Neutrophil (primary cell): ENCODE results near the gene VSX2.
A peak's percentile ranks its signal among the peaks of the same experiment; 100 is the strongest.

Experiments
- H3K27ac ChIP-seq: fragments of 200-600 bp; sonication (generic); 2 replicates; pipeline ENCODE4 v1.5.1; 2016; ENCODE audit warnings: mild to moderate bottlenecking, moderate library complexity
- H3K27me3 ChIP-seq: fragments of 200-600 bp; sonication (generic); 2 replicates; pipeline ENCODE4 v1.6.0; 2016; ENCODE audit warnings: mild to moderate bottlenecking
- H3K36me3 ChIP-seq: fragments of 200-600 bp; sonication (generic); 2 replicates; pipeline ENCODE4 v1.5.1; 2017
- H3K4me1 ChIP-seq, 2 experiments: fragments of 200-600 bp in 1 of 2; sonication (generic) in 1 of 2; 1 replicate in 1 of 2; 2 replicates in 1 of 2; pipeline versions ENCODE4 v1.5.1 to v1.6.1; 2013 to 2016; ENCODE audit warnings: low read depth in 1 of 2, low read length in 1 of 2, mild to moderate bottlenecking in 1 of 2, moderate library complexity in 1 of 2; ENCODE audit not compliant: control insufficient read depth in 1 of 2, insufficient read depth in 1 of 2
- H3K4me3 ChIP-seq, 2 experiments: fragments of 200-600 bp in 1 of 2; sonication (generic) in 1 of 2; 1 replicate in 1 of 2; 2 replicates in 1 of 2; pipeline ENCODE4 v1.5.1; 2013 to 2016; ENCODE audit warnings: low read depth in 1 of 2, low read length in 1 of 2, mild to moderate bottlenecking in 1 of 2, moderate library complexity in 1 of 2
- H3K9me3 ChIP-seq: fragments of 200-600 bp; sonication (generic); 2 replicates; pipeline ENCODE4 v1.5.1; 2016
- CTCF ChIP-seq: fragments of 200-600 bp; sonication (generic); IDR thresholded peaks from 2 replicates; pipeline ENCODE4 v1.5.1; 2016; ENCODE audit warnings: antibody characterized with exemption

The VSX2 gene

DNA sequence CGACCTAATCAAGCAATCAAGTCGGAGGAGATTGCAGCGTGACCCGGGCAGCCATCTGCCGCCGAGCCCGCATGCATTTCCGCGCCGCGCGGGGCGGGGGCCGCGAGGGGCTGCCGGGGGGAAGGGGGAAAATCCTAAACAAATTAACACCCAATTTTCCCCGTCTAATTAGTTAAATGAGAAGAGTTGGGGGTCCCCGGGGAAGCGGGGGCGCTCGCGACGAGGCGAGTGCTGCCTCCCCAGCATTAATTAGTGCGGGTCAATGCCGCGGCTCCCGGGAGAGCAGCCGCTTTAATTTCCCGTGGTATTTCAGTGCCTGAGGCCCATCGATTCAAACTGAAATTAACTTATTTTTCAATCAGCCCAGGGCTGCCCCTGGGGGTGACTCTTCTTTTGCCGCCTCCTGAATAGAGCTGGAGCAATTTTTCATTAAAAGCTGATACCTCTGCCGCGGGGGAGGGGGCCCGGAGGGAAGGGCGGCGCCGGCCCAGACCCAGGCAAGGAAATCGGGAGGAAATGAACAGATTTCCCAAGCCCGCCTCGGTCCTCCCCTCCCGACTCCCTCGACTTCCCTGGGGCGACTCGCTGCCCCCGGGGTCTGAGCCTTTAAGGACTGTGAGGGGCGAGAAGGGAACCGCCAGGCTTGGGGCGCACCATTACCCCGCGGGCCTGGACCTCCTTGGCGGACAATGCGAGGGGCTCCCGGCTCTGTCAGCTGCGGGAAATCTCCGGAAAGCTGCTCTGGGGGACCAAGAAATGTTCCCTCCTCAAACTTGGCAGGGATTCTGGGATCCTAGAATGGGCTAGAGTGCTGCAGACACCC is 18.9 kb downstream of the VSX2 start:
- no peak overlapping the region for H3K27ac ChIP-seq
- no peaks in the 10 kb centered on the region for H3K9me3 ChIP-seq
- peak overlapping the region; percentile 39 to 65 for H3K4me3 ChIP-seq
- no peak for TF ChIP-seq CTCF
- peaks cover 14 to 18% of the 10 kb centered on the region in 2 experiments for H3K4me1 ChIP-seq
- no peaks in the 10 kb centered on the region for H3K36me3 ChIP-seq
- H3K27me3 ChIP-seq: peaks cover 72% of the 10 kb centered on the region

DNA sequence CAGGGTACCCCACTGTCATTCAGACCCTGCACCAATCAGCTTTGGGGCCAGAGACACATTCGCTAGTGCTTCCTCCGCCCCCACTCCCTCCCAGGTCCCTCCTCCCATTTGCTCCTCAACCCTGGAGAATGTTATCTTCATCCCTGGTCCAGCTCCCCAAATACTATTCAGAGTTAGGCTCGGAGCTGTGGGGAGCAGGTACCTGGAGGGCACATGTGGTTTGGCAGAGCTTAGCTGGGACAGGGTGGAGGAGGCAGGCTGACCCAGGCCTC is 19.5 kb downstream of the VSX2 start:
- H3K9me3 ChIP-seq: no peaks in the 10 kb centered on the region
- H3K27ac ChIP-seq: no peak overlapping the region
- no peaks in the 10 kb centered on the region for H3K36me3 ChIP-seq
- no peak for TF ChIP-seq CTCF
- H3K4me1 ChIP-seq: peaks cover 14 to 18% of the 10 kb centered on the region in 2 experiments
- H3K4me3 ChIP-seq: no peak overlapping the region
- peaks cover 69% of the 10 kb centered on the region for H3K27me3 ChIP-seq

DNA sequence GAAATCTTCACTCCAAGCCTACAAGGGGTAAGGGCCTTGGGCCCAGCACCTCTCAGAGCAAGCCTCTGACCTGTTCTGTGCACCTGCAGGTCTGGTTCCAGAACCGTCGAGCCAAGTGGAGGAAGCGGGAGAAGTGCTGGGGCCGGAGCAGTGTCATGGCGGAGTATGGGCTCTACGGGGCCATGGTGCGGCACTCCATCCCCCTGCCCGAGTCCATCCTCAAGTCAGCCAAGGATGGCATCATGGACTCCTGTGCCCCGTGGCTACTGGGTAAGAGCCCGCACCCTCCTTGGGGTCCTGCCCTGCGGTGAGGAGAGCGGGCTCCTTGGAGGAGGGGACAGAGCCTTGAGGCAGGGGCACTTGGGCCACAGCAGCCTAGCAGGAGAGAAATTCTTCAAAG is 20.3 kb downstream of the VSX2 start:
- Histone ChIP-seq H3K36me3 (no peaks in the 10 kb centered on the region), H3K4me3 (no peak overlapping the region), H3K9me3 (no peaks in the 10 kb centered on the region), H3K27me3 (peaks cover 61% of the 10 kb centered on the region), H3K27ac (no peak overlapping the region), H3K4me1 (peaks cover 14 to 18% of the 10 kb centered on the region in 2 experiments)
- no peak for TF ChIP-seq CTCF

- no peak overlapping the region for H3K4me3 ChIP-seq
- TF ChIP-seq CTCF: no peak
- no peaks in the 10 kb centered on the region for H3K36me3 ChIP-seq
- no peaks in the 10 kb centered on the region for H3K9me3 ChIP-seq
- no peak overlapping the region for H3K27ac ChIP-seq
- peaks cover 14 to 18% of the 10 kb centered on the region in 2 experiments for H3K4me1 ChIP-seq
- H3K27me3 ChIP-seq: peaks cover 52% of the 10 kb centered on the region
Measured at GRCh38 chr14:74260525-74261233, 21.4 kb downstream of the VSX2 start.

DNA sequence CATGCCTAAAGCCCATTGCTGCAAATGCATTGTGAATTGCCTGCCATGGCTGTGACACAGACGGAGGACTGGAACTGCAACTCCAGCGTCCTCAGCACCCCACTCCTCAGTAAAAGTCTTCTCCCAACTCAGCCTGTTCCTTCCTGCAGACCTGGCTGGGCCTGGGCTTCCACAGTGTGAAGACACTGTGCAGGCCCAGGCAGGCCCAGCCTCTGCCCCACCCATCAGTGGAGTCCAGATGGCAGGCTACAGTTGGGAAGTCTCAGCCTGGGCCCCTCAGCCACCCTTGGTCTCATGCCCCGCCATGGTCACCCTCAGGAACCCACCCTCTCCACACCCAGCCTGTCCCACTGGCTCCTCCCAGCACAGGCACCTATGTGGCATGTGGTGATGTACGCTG is 22.0 kb downstream of the VSX2 start:
- TF ChIP-seq CTCF: no peak
- Histone ChIP-seq H3K4me1 (peaks cover 14 to 18% of the 10 kb centered on the region in 2 experiments), H3K4me3 (no peak overlapping the region), H3K27ac (no peak overlapping the region), H3K27me3 (peaks cover 47% of the 10 kb centered on the region), H3K36me3 (no peaks in the 10 kb centered on the region), H3K9me3 (no peaks in the 10 kb centered on the region)
